GM10266 (cell line): ENCODE data around the gene COX17.

Source experiments
- DNase-seq: peaks from one replicate; pipeline ENCODE4 v3.0.0; 2012; ENCODE audit errors: extremely low spot score
- CTCF ChIP-seq: IDR thresholded peaks from 2 replicates; pipeline ENCODE4 v1.5.1; 2012; ENCODE audit warnings: mild to moderate bottlenecking, low read depth; ENCODE audit not compliant: control insufficient read depth, insufficient read depth; ENCODE audit errors: missing control alignments

Gene COX17

GRCh38 chr3:119662604-119663373, 14.4 kb downstream of the COX17 start:
- no peak for DNase-seq

DNA sequence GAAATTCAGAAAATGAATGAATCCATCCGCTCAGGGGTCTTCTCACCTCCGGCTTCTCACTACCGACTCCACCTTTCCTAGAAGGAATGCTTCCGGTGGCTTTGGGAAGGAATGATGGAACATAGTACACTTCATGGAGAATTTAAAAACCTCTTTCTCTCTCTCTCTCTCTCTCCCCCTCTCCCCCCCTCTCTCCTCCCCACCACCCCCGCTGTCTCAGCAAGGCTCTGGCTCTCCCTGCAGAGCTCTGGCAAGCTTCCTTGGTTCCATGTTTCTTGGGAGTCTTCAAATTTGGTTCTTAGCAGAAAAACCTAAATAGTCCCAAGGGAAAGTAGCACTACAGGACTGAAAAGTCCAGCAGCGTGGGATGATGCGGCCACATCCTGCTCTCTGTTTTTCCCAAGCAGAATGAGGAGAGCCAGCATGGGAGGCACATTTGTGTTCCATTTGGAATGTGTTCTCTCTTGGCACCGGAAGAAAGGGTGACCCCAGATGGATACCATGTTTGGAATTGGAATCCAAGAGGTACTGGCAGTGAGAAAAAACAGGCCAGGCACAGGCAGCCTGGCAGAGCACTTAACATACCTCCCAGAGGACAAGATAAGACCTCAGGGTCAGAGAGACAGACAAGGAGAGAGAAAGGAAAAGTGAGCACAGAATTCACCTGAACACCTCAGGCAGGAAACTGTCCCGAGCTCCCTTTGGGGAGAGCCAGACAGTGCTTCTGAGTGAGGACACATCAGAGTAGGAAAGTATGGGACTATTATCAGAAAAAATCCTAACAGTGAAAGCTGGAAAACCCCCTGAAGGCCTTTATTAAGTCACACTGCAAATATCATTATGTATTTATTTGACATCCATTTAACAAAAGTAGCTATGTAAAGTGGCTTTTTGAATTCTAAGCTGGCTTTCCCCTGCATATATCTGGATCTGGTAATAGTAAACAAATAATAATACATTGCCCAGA, 16.4 kb downstream of the COX17 start, which contains the start of gene POPDC2:
Gene POPDC2, minus strand, starts transcription at position 116 of the 967 bp plus-strand sequence. CDS start 166 bp downstream, outside the sequence.
- TF ChIP-seq CTCF = no peak
- DNase-seq = no peak

More at GRCh38 chr3:119662604-119663373, 14.4 kb downstream of the COX17 start:
- TF ChIP-seq CTCF = no peak

DNA sequence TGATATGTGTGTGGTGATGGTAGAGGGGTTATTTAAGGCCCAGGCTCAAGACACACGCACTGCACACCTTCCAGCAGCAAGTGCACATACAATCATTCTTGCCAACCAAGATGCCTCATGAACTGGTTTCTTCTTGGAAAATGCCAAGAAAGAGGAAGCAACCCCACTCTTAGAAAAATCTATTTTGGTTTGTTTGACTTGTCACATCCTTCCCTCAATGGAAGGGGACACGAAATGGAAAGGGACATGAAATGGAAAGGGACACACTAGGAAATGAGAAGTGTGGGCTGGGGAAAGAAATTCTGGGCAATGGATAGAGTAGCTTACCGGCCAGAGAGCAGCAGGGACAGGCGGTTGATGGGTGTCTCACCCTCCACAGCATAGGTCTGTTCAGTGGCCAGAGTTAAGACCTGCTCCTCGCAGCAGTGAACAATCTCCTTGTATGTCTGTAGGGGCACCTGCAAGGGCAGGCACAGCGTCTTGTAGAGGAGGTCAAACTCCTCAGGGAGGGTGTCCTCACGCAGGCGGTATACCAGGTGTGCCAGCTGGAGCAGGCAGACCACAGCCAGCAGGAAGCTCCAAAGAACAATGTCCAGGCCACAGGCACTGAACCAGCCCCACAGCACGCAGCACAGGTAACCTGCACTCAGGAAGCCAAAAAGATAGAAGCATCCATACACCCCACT, 17.5 kb downstream of the COX17 start:
- no peak for TF ChIP-seq CTCF
- no peak for DNase-seq

GRCh38 chr3:119658994-119659393, 18.2 kb downstream of the COX17 start:
- DNase-seq = no peak
- TF ChIP-seq CTCF = no peak

DNA sequence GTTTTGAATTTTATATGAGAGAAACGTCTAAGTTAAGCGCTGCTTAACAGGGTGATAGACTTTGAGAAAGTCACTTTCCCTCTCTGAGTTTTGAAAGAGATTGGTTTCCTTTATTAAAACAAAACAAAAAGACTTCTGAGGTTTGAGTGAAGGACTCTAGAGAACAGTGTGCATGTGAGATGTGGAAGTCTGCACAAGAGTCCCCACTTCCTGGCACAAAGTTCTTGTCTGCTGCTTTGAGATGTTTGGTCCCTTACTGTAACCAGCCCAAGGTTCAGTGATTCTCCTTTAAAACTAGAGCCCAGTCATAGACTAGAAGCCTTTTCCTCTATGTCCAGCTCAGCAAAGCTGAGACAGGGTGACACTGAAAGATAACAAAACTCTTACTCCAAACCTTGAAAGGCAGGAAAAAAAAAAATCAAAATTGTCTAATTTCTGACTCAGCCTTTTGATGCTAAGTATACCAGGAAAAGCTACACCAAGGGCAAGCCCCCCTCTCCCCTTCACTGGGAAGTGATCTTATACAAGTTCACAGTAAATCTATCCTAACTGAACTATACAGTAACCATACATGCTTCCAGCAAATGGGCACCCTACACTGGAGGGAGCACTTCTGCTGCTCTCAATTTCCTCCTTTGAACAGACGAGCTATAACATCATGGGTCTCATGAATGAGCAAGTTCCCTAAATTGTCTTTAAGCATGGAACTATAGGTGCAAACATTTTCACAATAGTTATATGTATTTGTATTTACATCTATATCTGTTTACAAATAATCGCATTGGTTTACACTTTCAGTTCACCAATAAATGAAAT, 19.1 kb downstream of the COX17 start:
- no peak for TF ChIP-seq CTCF
- DNase-seq = no peak

GRCh38 chr3:119653876-119654275, 23.3 kb downstream of the COX17 start:
- no peak for TF ChIP-seq CTCF
- DNase-seq = no peak
